Activated naive CD4-positive, alpha-beta T cell (primary cell): ENCODE results near the gene PLEKHA7.
"Not testable (repeated sequence)": the region's sequence is repeated elsewhere in the genome, so short reads cannot be mapped to it uniquely, and the experiment has no call there.

ENCODE experiments used
- DNase-seq, 4 experiments: peaks; one replicate each; lab custom pipeline; 2025; lab: John Stamatoyannopoulos, UW

Gene PLEKHA7

DNA sequence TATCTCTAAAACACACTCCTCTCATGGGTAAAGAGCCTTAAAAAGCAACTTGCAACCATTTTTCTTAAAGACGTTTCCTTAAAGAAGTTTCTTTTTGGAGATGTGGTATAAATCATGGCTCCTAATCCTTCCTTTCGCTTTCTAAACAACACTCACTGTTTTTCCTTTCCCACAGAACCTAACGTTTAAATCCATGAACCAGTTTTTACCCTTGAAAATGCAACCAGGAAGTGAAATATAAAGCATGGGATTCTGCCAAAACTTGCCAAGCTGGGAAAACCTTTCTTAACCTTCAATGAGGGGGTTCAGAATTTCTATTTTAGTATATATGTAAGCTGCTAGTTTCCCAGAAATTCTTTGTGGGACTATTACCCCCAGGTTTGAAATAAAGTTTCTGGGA is 8.6 kb downstream of the PLEKHA7 start:
- DNase-seq = no peak

- DNase-seq = no peak
These were observed 9.6 kb downstream of the PLEKHA7 start for GRCh38 chr11:17004486-17005148.

GRCh38 chr11:17003426-17003825 is 10.8 kb downstream of the PLEKHA7 start:
- DNase-seq = no peak

DNA sequence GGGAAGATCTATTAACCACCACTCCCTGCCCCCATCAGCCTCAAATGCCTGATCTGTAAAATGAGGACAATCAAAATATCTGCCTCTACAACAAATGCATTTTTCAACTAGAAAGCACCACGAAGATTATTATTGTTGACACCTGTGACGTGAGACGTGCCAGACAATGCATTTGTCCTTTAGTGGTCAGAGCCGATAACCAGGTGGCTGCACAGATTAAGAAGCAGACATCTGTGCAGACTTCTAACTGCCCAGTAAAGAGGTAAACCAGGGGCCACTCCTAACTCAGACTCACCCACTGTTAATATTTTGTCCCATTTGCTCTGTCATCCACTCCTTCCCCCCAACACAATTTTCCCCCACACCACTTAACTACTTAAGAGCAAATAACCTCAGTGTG is 11.7 kb downstream of the PLEKHA7 start:
- no peak for DNase-seq

DNA sequence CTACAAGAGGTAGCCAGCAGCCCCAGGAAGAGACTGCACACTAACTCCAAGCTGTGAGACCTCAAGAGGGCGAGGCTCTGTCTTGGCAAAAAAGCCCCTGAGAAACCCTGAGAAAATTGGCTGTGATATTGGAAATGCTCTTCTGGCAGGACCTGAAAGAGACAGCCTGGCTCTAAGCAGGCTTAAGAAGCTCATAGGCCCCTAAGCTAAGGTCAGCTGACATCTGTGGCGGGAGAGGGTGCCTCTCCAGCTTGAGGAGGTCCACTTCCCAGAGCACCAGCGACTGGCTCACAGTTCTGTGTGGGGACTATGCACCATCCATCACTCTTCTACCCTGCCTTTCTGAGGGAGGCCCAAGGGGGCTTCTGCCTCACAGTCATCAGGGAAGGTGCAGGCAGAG is 12.4 kb downstream of the PLEKHA7 start:
- no peak for DNase-seq

DNA sequence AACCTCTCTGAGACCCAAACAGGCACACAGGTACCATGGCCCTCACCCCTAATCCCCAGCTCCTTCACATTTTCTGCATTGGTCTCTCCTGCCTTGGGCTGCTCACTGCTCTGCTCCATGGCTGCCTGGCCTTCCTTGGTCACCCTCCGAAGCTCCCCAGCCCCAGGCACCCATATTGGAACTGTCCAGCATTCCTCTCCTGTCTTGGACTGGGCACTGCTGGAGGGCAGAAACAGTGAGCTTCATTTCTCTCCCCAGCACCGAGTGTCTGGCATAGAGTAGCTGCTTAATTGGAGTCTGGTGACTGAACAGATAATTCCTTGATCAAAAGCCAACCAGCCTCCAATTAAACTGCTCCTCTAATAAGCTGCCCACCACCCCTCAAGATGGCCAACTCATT is 13.2 kb downstream of the PLEKHA7 start:
- no peak for DNase-seq

GRCh38 chr11:17000253-17000652 is 14.0 kb downstream of the PLEKHA7 start:
- not testable (repeated sequence) for DNase-seq

DNA sequence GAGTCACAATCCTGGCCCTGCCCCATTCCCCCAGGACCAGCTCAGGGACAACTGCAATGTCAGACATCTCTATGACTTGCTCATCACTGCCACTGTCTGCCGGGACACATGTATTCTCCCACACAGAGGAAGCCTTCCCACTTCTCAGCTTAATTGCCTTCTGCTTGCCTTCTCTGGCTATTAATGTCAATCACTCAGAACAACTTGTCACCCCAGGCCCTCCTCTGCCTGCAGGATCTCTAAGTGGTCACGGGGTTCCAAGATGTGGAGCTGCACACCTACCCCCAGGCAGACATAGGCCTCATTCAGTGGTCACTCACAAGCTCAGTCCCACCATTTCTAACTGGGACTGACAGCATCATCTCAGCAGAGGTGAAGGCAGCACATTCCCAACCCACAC is 15.1 kb downstream of the PLEKHA7 start:
- no peak for DNase-seq

DNA sequence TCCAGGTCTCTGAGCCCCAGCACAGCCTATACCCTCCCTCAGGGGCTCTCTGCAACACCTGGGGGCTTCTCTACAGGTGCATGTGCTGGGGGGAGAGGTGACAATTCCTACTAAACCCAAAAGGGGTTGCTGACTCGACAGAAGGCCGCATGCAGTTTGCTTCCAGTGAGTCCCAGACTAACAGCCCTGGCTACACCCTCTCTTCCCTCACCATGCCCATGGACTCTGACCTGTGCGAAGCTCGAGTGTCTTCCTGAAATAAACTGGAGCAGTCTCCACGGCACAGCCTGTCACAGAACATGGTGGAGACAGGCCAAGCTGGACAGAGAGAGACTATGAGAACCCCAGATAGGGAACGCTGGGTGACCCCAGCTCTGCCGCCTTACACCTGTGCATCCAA is 16.6 kb downstream of the PLEKHA7 start:
- no peak for DNase-seq

DNA sequence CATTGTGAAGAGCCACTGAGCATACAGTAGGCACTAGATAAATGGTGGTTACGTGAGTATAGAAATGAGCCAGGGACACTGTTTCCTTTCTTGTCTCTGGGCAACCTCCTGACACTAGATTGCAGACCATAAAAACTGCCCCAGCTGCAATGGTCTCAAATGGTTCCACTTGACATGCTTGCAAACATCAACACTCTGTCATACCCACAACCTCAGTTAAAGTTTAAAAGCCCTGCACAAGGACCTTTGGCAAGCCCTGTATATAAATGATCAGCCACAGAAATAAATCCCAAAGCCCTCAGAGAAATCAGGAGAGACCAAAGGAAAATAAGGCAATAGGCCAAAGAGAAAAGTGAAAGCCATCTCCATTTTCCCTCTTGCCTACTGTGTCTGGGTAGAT is 20.7 kb downstream of the PLEKHA7 start:
- DNase-seq = no peak

GRCh38 chr11:16992846-16993245 is 21.4 kb downstream of the PLEKHA7 start:
- no peak for DNase-seq

DNA sequence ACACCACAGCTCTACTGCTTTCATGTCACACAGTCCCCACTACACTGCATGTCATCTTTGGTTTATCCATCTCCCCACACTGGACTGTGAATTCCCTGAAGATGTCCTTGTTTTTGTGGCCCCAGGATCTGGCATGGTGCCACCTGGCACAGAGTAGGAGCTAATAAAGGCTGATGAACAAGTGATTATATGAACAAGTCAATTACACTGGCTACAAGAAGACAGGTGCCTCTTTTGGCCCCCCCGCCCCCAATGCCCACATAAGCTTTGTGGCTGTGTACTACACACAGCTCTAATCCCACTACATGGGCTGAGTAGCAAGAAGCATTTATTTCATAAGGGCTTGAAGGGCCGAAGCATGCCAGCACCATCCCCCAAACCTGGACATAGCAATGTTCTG is 24.7 kb downstream of the PLEKHA7 start:
- no peak for DNase-seq

- DNase-seq = no peak
These were observed 27.0 kb downstream of the PLEKHA7 start for GRCh38 chr11:16987205-16987568.

DNA sequence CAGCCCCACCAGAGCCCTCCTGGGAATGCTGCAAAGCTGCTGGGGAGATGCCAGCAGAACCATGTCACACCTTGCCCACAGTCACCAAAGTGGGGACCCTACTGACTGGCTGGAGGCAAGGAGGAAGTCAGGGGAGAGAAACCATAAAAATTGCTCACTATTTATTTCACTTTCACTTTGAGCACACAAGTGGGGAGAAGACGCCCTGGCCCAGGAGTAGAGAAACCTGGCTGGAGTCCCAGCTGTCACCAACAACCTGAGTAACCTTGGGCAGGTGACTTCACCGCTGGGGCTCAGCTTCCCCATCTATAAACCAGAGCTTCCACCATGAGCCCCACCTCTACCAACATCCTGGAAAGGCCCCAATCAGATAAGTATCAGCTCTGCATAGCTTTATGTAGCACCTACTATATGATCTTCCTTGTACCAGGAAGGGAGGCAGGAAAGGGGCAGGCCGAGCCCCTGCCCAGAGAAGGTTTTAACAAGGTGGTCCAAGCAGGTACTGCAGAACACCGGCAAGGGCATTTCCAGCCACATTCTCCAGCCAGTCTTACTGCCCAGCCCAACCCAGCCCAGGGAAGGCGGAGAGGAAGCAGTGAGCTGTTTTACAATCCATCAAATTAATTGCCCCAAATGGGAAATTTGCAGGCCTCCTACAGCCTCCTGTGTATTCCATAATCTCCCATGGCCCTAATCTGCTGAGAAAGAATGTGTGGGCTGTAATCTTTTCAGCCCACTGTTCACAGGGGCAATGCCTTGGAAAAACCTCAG is 27.6 kb downstream of the PLEKHA7 start:
- DNase-seq = no peak

- no peak for DNase-seq
These were observed 28.9 kb downstream of the PLEKHA7 start for GRCh38 chr11:16985297-16985696.

GRCh38 chr11:16984229-16984628 is 30.0 kb downstream of the PLEKHA7 start:
- DNase-seq = no peak

DNA sequence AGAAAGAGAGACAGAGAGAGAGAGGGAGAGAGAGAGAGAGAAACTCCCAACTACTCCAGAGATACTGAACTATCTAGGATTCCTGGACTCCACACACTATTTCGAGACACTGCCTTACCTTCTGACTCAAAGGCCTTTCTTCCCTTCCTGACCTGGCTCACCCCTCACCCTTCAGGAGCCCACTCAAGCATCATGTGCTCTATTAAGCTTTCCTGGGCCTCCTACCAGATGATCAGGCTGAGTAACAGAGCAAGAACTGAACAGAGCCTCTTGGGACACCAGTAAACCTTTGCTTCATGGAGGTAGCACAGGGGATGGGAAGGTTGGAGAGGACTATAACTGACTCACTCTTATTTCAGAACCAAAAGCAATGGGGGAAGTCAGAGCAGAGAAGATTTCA is 31.4 kb downstream of the PLEKHA7 start:
- DNase-seq = no peak

DNA sequence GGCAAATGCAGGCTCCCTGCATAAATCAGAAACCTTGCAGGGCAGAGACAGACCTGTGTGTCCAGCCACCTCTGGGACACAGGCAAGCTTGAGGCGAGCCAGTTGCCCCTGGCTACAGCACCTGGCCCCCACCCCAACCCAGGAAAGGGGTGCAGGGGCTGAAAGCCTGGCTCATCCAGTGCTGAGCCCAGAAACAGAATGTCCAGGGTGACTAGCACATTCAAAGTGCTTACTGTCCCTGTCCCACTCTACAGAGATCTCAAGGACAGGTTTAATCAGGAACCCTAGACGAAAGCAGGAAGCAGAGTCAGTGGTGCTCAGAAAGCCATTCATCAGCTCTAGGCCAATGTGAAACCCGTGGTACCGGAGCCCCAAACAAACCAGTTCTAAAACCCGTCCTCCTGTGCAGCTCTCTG is 31.9 kb downstream of the PLEKHA7 start:
- no peak for DNase-seq

DNA sequence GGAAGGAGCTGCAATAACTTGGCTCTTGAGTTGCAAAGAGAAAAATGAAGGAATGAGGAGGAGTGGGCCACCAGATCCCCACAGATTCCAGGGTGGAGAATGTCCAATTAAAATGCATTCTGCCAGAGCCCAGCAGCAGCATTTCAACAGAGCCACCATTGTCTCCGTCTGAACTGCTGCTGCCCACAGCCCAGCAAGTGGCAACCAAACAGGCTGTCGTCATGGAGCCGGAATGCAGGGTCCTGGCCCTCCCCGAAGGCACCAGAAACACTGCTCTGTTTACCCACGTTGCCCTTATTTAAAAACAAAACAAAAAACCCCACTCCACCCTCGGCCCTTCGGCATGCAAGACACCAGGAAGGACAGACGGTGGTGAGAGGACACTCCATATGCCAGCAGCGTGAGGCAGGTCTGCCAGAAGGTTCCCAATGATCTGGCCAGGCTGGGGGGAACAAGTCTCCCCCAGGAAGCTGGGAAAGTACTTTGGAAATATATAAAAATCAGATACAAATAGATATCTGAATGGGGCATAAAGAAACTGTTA is 32.5 kb downstream of the PLEKHA7 start:
- DNase-seq = no peak

- DNase-seq = no peak
These were observed 34.3 kb downstream of the PLEKHA7 start for GRCh38 chr11:16979703-16980622.

- no peak for DNase-seq
These were observed 36.3 kb downstream of the PLEKHA7 start for GRCh38 chr11:16977994-16978315.

DNA sequence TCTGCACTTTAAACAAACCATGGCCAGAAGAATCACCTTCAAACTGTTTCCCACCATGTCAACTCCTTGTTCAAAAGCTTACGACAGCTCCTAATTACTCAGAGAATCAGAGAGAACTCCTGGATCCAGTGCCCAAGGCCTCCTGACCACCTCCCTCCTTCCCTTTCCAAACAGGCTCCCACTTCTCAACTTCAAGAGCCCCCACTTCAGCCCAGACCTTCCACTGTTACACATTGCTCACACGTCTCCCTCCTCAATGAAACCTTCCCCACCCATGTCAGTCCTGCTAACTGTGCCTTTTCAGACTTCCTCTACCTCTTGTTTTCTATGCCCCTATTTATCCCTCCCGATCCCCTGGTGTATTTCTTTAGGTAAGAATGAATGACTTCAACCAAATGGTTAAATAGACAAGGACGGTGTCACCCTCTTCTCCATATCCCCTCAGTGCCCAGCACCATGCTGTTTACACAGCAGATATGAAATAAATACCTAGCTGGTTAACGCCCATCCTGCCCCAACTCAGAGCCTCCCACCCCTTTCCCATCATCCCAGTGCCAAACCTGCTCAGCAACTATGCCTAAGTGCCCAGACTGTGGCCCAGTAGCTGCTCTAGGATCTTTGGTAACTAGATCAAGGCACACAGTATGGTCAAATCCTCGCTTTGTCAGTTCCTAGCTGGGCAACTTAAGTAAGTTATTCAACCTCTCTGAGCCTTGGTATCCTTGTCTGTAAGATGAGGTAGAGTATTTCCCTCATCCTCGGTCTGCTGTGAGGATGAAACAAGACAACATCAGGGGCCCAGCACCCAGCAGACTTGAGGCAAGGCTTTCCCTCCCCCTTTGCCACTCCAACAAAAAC is 36.8 kb downstream of the PLEKHA7 start:
- no peak for DNase-seq
